DMS 273 (cell line): ENCODE data around the gene SLFN14.
"Not testable (repeated sequence)": the region's sequence is repeated elsewhere in the genome, so short reads cannot be mapped to it uniquely, and the experiment has no call there.

Experiments used
- DNase-seq: peaks from one replicate; lab custom pipeline; 2025; ENCODE audit not compliant: unreplicated experiment; lab: John Stamatoyannopoulos, UW

SLFN14 gene

GRCh38 chr17:35560703-35561102 is at the start of gene SLFN14:
SLFN14 (minus strand) TSS chr17:35560819; CDS start chr17:35558062, 2,757 bp downstream.
- DNase-seq = no peak

GRCh38 chr17:35609831-35610230 is 49.2 kb upstream of the SLFN14 start:
- DNase-seq = no peak

DNA sequence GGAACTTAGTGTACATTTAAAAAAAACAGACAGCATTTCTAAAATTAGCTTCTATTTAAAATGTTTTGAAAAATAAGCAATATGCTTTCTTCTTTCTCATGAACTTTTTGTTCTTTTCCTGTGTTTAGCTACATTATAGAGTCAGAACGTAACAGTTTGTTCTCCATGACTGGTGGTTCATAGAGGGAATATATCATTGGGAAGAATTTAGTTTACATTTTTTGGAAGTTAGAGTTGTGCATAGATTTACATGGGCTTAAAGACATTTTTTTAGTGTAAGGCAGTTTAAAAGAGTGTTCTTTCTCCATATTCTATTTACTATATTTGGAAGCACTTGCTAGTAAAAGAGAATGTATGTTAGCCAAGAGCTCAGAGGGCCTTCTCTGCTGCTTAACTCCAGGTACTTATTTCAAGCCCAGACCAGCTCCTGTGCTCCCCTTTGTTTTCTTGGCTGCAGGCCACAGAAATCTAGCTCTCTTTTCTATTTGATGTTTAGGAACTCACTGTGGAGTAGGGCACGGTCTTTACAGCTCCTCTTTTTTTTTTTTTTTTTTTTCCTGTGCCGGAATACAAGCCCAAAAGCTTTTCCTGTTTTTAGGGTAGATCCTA is 46.7 kb upstream of the SLFN14 start:
- DNase-seq = no peak

DNA sequence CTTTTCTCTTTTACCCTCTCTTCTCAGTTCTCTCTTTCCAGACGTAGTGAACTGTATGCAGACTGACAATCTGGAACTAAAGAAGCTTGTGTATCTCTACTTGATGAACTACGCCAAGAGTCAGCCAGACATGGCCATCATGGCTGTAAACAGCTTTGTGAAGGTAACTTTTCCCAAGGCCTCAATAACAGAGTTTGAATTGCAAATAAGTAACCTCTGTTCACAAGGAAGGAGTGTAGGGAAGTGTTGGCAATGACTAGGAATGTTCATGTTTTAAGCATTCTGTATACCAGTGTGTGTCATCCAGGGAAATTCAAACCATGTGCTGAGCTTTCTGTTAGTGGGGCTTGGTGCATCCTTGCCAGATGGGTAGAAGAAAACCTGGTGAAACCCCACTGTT is 45.1 kb upstream of the SLFN14 start:
- DNase-seq = no peak

DNA sequence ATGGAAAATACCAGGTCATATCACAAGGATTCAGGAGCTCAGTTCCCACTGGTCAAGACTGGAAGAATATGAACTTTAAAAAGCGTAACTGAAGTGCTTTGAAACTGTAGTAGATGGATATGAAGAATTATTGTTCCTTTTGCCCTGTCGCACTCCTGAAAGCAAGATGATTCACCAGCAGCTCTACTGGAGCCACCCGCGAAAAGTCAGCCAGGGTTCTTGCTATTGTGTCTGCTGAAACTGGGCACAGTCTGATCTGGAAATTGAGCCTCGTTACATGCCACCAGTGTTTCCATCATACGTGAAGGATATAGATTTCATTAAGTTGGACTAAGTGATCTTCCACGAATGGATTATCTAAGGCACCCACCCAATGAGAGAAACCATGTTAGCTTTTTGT is 43.1 kb upstream of the SLFN14 start:
- no peak for DNase-seq

GRCh38 chr17:35597604-35598003 is 37.0 kb upstream of the SLFN14 start:
- DNase-seq = no peak

- DNase-seq = no peak
Observed at GRCh38 chr17:35596530-35597233, 36.1 kb upstream of the SLFN14 start.

- DNase-seq = no peak
Observed at GRCh38 chr17:35596072-35596471, 35.5 kb upstream of the SLFN14 start.

GRCh38 chr17:35588196-35588920 is 27.7 kb upstream of the SLFN14 start:
- peak; percentile 18 for DNase-seq

GRCh38 chr17:35587074-35587961 is 26.7 kb upstream of the SLFN14 start, which contains the start of gene AP2B1:
AP2B1 (plus strand) TSS chr17:35587322; CDS start chr17:35594031, 6,709 bp downstream.
- peak; percentile 96 for DNase-seq

DNA sequence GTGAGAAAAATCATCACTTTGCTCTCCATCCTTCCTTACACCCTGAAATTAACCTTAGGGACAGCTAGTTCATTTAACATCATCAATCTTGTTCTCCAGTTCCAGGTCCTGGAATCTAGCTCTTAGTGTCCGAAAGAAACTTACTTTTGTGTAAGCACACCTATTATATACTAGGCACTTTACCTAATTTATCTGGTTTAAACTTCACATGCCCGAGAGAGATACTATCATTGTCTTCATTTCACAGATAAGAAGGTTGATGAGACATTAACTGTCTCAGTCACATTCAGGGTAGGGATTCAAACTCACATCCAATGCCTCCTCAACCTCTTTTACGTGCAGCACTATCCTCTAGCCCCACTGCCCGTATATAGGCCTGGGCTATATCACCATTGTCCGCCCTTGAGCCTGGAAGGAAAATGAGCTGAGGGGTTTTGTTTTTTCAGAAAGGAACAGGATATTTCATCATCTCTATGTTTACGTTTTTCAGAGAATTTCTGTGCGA is 26.0 kb upstream of the SLFN14 start:
- DNase-seq = no peak

GRCh38 chr17:35584061-35584460 is 23.4 kb upstream of the SLFN14 start:
- no peak for DNase-seq

GRCh38 chr17:35578929-35579432 is 18.4 kb upstream of the SLFN14 start:
- DNase-seq = no peak

- peak; percentile 95 for DNase-seq
Observed at GRCh38 chr17:35578197-35578928, 17.7 kb upstream of the SLFN14 start, which contains the start of gene PEX12. PEX12 (minus strand) TSS chr17:35578571; CDS start chr17:35578021, 550 bp downstream.

GRCh38 chr17:35577830-35578196 is 17.2 kb upstream of the SLFN14 start:
- DNase-seq = peak; percentile 50

- no peak for DNase-seq
Observed at GRCh38 chr17:35575759-35576158, 15.1 kb upstream of the SLFN14 start.

DNA sequence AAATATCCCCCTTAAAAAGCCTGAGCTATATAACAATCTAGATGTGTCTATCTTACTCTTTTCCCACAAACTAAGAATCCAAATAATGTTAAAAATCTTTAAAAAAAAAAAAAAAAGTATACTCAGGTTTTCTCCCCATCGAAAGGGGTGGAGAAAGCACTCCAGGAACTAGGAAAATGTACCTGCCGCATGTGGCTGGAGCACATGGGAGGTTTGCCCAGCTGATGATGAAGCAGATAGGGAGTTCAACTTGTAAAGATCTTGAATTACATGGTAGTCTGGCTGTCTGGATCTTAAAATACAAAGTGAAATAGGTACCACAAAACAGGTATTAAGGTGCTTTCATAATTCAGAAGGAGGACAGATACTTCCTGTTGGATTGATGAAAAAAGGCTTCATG is 8.8 kb upstream of the SLFN14 start:
- peak; percentile 11 for DNase-seq

DNA sequence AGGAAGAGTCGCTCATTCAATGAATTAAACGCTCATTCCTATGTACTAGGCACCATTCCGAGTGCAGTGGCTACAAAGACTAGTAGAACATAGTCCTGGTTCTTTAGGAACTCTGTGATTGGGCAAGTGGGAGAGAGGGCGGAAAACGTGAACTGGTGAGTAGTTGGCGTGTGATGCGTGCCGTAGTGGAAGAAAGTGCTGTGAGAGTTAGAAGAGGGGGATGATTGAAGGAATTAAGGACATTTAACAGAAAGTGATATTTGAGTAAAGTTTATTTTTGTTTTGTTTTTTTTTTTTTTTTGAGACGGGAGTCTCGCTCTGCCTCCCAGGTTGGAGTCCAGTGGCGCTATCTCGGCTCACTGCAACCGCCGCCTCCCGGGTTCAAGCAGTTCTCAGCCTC is 7.9 kb upstream of the SLFN14 start:
- peak; percentile 63 for DNase-seq

- no peak for DNase-seq
Observed at GRCh38 chr17:35566968-35567367, 6.3 kb upstream of the SLFN14 start.

GRCh38 chr17:35563181-35563580 is 2.6 kb upstream of the SLFN14 start:
- not testable (repeated sequence) for DNase-seq
